M059J (cell line): Measurements from ENCODE around the gene SLC25A40. TPM values are rescaled to one million over a fixed set of nuclear protein-coding genes. Genes with fewer than 3 reads are reported as not detected.

Experiments
- total RNA-seq: library from RNA; depleted of rRNA; stranded (reverse); fragments of >200 nt; shearing (Covaris generic); gene quantifications from 2 replicates; pipeline ENCODE4 v1.2.3, GENCODE V29; 2014; rRNA removed

The SLC25A40 gene
- total RNA-seq, 1 experiment from 2014 or later, result 46.9 TPM

Other genes starting within 250 kb of the SLC25A40 start
- 3.4 and 11.2 TPM in 2 replicates for gene RUNDC3B, start 248.0 kb downstream of the SLC25A40 start, total RNA-seq
- 62.1 and 69.3 TPM in 2 replicates for gene DBF4, start 133 bp upstream of the SLC25A40 start, total RNA-seq
- 0.74 and 1.4 TPM in 2 replicates for gene ADAM22, start 57.9 kb upstream of the SLC25A40 start, total RNA-seq